ENCODE measurements around the gene TRIP12.
"Not testable (repeated sequence)": the region's sequence is repeated elsewhere in the genome, so short reads cannot be mapped to it uniquely, and the experiment has no call there.

TRIP12 gene

DNA sequence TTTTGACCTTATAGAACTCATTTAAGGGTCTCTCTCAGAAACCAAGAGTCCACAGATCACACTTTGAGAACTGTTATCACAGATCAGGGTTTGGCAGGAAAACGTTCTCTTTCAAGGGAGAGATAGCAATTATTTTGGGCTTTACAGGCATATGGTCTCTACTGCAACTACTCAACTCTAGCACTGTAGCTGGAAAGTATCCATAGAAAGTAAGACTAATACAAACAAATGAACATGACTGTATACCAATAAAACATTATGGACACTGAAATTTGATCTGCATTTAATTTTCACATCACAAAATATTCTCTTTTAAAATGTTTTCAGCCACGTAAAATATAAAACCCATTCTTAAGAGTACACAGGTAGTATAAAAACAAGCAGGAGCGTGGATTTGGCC lies 100.5 kb downstream of the TRIP12 start:
- DNase-seq, result no peak

DNA sequence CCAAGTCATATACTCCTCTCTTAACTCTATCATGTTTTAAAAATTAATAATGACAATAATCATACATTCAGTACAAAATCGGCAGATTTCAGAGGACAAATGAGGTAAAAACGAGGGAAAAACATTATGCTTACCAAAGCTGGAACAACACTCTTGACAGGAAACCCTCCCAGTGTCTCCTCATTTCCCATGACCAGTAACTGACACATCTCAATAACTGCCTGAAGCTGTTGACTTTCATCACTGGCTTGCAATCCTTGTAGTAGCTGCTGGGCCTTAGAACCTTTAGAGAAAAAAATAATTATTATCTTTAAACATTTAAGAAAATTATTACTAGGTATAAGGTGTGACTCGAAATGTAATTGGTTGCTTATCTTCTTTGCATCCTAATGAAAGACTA lies 103.6 kb downstream of the TRIP12 start:
- DNase-seq, result no peak

DNA sequence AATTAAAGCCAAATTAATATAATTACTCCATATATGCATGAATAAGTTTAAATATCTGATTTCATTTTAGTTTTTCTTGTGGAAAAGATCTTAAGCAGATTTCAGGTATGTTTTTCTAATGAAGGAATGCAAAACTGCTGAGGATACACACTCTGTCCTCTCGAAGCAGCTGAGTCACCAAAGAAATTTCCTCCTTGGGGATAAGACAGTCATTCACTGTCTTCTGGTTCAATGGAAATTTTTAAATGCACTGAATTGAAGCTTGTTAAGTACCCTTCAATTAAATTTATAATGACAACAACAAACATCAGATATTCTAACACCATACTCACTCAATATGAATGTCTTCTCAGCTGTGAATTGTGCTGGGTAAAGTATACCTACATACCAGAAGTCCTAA lies 106.0 kb downstream of the TRIP12 start:
- no peak for DNase-seq

DNA sequence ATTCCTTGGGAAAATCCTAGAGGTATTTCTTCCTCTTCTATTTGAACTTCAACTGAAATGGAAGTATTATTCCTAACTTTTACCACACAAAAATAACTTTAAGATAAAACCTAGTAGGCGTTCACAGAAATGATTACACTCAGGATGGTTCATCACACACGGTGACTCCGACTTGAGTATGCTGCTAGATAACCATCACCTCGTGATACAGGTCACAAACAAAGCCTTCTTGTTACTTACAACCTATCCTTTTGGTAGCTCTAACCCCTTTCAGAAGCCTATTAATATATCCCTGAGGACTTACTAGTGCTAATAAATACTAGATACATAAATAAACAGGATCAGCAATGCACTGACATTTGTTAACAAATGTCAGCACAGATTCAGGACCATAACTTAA lies 106.5 kb downstream of the TRIP12 start:
- no peak for DNase-seq

DNA sequence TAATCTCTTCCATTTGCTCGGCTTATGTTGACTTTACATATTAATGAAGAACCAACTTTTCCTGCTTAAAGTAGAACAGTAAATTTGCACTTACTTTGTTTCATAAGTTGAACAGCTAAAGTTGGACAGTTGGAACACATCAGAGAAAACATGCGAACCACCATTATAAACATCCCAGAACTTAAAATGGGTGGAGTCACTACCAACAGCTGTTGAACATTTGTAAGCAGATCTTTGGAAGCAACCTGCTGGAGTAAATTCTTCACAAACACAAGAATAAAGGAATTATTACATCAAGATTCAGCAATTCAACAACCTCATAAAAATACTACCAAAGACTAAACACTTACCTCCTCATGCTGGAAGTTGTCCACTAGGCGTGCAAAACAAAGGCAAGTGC lies 111.0 kb downstream of the TRIP12 start:
- no peak for DNase-seq

DNA sequence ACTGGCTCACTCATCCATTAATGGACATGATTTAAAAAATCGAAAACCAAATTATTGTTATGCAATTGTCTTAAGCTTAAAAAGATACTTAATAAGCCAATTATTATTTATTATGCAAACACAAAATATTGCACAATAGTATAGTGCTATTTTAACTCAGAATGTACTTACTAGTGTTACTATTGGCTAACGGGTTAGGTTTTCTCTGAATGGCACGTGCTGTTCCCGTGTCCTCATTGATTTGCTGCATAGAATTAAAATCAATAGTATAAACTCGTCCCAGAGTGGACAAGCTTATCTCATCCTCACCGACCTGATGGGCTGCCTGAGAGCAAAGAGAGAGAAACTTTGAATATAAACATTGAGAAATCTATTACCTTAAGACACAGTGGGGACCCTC lies 116.2 kb downstream of the TRIP12 start:
- no peak for DNase-seq

DNA sequence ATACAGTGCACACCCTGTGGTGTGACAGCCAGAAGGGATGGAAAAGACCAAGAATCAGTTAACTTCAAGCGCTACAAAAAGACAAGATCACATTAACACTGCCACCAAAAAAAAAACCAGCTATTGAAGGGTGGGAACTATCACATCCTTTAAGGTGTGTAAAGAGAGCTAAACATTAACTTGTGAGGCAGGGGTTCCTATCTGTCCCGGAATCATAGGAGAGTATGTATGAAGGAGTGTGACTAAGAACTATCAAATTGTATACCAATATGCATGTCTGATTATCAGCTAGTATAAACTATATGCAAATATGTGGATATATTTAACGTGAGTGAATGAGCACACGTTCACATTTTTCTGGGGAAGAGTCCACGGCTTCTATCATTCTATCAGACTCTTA lies 119.0 kb downstream of the TRIP12 start:
- DNase-seq, result no peak

DNA sequence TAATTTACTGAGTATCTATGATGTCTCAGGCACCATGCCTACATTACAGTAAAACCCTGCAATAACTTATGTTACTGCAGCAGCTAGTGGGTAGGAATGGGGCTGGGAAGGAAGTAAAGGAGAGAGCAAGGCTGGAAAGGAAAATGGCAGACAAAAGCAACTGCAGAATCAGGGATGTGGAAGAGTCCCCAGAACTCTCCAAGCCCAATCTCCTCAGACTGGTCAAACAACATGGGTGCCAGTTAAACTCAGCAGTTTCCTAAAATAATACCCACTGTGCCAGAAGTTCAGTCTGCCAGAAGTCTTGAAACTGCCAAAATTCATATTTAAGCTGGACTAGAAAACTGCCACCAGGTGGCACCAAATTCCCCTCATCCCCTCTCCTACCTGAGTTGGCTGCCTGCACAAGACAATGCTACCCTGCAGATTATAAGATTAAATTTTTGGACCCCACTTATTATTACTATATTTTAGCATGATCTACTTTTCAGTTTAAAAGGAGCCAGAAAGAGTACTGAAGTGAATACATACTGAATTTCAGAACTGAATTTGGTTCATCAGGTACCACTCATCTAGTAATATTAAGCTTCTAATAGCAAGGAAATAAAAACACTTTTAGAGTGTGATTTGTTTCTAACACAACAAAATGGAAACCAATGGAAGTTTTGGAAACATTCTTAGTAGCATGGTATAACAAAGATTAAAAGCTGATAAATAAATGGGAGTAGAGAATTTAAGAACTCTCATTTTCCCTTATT lies 120.6 kb downstream of the TRIP12 start:
- DNase-seq, result peak; percentile 32

DNA sequence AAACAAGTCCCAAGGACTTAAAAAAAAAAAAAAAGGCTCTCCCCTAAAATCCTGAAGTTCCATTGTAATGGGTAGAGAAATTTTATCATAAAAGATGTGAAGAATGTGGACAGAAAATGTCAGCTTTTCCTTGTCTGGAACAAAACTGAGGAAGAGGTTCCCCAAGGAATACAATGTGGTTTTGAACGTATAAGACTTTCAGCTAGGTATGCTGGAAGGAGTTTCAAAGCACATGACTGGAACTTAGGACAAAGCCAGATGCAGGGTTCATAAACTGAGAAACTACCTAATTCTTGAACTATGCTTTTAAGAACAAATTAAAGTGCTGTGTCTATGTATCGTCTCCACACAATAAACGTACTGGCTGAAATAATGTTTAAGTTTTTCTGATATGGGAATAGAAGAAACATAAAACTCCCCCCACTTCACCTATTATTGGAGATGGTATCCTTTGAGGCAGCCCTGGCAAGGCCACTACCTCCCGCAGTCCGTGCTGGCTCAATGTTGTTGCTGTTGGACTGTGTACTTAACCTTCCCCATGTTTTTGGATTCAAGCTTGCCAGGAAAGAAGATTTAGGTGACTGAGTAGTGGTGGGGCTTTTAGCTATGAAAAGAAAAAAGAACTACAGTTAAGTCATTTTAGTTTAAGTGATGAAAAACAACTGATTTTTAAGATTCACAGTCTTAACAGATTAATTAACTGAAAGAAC lies 123.2 kb downstream of the TRIP12 start:
- no peak for DNase-seq

DNA sequence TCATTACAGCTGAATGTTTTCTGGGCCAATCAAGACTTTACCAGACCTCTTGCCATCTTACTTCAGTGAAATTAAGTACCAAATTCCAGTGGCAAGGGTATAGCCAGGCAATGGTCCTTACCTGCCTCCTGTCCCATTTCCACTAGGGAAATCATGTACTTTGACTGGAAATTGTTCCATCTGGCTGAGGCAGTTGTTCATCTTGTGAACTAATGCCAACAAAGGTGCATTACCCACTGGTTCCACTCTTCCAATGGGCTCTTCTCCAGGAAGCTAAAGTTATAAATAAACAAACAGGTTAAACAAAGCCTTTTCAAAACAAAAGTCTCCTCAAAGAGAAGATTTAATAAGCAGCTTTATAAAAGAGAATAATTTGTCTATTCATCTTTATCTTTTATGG lies 126.8 kb downstream of the TRIP12 start:
- DNase-seq, result no peak

DNA sequence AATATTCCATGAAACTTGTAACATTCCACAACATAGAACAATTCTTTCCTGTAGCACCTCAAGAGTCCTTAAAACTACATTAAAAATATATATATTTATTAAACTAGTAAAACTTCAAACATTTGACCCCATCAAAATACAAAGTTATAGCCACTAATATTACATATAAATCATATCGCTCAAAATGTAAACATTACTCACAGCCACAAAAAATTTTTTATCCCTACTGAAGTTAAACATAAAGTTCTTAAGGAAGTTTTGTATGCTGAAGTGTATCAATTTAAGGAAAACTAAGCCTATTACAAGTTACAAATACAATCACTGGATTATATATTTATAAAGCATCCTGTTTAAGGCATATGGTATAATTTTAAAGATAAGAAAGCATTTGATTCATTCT lies 127.2 kb downstream of the TRIP12 start:
- DNase-seq, result no peak

DNA sequence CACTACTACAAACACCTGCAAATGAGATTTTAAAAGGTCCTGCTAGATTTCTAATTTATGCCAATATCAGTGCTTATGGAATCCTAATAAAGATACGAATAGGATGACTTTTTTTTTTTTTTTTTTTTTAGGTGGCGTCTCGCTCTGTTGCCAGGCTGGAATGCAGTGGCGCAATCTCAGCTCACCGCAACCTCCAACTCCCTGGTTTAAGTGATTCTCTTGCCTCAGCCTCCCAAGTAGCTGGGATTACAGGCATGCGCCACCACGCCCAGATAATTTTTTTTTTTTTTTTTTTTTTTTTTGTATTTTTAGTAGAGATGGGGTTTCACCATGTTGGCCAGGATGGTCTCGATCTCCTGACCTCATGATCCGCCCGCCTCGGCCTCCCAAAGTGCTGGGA lies 135.5 kb downstream of the TRIP12 start:
- not testable (repeated sequence) for DNase-seq

DNA sequence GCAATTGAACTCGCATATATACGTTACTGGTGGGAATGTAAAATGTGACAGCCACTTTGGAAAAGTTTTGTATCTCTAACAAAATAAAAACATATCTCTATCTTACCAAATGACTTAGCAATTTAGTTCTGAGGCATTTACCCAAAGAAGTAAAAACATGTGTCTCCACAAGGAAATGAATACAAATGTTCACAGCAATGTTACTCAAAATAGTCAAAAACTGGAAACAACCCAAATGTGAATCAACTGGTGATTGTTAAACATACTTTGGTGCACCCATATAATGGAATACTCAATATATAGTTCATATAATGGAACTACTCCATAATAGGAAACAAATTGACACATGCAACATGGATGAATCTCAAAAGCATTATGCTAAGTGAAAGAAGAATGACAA lies 137.0 kb downstream of the TRIP12 start:
- DNase-seq, result no peak

DNA sequence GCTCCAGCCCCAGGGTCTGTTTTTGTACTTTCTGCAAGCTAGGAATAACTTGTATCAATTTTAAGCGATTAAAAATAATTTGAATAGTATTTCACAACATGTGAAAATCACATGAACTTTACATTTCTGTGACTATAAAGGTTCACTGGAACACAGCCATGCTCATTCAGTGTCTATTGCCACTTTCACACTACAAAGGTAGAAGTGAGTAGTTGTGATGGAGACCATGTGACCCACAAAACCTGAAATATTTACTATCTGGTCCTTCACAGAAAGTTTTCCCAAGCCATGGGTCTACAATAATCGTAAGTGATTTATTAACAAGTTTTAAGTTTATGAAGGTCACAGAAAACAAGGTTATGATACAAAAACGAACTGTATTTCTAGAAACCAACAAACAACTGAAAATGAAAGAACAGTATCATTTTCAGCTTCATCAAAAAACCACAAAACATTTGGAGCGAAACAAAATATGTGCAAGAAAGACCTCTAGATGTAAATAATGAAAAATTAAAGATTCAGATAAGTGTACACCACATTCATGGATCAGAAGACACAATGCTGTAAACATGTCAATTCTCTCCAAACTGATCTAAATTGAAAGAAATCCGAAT lies 138.6 kb downstream of the TRIP12 start:
- no peak for DNase-seq

DNA sequence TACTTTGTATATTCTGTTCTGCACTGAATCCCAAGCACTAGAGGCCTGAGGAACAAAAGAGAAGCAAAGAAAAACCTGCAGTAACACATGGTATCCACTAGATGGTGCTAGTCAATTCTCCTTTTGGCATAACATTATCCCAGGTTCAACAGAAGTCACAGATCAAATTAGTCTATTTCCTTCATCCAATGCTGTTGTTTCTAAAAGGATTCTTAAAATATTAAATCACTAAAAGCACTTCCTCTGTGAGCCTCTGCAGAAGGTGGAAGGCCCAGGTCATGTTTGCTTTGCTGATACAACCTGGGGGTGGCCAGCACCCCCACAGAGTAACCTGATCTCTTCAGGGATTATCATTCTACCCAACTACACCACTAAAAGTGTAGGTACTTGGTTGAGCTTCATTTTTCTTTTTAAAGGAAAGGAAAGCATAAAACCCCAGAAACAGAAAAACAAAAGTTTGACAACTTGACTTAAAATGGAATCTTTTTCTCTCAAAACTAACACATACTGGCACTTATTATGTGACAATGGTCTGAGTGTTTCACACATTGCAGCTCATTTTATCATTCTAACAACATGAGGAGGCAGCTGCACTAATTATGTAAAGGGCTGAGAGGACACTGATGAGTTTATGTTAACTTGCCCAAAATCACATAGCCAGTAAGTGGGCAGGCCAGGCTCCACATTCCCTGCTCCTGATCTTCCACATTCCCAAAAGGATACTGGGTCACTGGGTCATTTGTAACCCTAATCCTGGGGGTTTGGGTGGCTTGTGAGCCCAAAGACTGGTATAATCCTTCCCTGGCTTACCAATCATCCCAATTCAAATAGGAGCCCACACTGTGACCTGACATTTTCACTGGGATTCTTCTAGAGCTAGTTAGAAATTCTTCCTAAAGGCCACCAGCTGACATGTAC lies 140.7 kb downstream of the TRIP12 start:
- DNase-seq, result peak; percentile 40

DNA sequence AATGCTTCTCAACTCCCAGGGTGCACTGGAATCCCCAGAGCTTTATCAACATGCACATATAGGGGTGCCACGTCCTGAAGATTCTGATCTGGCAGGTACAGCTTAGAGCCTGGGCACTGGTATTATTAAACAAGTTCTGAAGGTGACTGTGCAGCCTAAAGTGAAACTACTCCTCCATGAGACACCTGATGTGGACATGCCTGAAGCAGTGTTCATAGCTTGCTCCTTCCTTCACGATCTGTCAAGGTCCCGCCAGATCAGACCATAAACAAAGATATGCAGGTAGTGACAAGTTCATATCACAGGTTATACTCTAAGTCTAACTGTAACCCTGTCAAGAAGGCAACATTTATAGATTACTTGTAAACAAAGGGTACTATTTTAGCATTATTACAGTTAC lies 142.2 kb downstream of the TRIP12 start:
- no peak for DNase-seq

DNA sequence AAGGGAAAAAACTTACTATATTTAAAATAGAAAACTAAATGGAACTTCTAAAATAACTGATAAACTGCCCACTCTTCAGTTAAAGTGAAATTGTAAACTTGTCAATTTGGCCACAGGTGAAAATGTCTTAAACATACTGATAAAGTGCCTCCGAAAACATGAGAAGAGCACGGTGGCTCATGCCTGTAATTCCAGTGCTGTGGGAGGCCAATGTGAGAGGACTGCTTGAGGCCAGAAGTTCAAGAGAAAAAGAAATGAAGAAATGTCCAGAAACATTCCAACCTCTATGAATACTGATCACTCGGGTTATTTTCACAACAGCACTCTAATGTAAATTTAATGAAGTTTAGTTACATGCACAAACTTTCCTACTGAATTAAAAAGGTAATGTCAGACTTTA lies 144.1 kb downstream of the TRIP12 start:
- DNase-seq, result no peak

DNA sequence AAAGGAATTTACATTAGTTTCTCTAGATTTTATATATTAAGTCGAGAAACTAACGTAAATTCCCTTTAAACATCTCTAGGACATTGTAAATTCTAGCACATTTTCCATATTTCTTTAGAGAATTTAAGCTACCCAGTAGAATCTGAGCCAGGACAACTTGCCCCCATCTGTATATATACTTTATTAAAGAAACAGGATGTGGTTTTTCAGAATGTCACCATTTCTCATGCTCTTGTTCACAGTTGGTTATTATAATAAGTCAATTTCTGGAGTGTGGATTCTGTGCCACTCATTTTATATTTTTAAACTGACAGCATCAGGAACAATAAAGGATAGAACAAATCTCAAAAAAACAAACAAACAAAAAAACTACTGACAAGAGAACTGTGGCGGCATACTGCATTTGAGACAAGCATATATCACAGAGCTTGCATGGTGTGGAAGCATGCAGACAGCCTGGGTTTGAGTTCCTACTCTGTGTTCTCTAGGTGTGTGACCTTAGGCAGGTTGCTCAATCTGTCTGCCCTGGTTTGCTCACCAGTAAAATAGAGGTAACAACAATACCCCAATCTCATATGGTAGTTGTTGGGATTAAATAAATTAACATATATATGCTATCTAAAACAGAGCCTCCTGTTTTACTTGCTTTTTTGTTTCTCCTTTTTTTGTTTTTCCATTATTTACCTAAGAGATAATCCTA lies 146.0 kb downstream of the TRIP12 start:
- no peak for DNase-seq

DNA sequence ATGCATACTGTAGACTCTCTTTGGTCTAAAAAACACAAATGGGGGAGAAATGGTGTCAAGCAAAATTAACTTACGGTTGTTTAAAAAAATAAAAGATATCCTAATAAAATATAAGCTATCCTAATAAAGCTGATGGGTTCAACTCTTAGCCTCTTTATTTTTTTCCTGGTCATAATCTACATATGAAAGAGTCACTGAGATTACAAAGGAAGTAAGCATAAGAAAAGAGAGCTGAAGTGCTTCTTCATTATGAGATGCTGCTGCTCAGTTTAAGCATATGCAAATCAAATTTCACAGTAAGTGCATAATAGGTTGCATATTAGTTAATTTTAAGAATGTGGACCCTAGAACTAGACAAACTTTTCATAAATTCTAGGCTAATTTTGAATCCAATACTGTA lies 147.6 kb downstream of the TRIP12 start:
- DNase-seq, result no peak

DNA sequence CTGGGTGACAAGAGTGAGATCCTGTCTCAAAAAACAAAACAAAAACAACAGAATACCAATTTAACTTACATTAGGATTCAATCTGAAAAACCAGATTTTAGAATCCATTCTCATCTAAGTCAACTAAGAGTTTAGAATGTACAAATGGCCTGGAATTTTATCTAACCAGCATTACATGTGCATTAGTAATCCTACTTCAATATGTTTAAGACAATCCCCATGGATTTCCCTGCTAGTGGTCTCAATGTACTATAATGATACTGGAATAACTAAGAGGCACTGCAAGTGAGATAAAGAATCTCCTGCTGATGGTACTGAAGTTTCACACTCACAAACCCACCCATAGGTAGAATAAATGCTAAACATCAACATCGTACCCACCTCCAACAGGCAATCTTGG lies 153.6 kb downstream of the TRIP12 start:
- DNase-seq, result no peak

DNA sequence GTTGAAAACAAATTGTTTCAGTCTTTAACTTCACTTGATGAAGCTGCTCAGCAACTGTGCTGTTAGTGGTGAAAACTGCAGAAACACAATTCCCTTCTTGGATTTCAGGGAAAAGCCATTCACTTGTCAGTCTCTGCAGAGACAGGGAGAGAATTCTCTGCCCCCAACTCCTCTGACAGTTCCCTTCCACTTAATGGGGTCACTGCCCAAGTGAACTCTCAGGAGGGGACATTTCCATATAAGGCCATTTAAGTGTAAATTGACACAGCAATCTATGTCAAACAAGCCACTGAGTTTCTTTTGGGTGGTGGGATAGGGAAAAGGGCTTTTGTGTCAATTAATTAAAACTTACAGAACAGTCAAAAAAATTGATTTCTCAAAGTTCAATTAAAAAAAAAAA lies 156.1 kb downstream of the TRIP12 start:
- no peak for DNase-seq

DNA sequence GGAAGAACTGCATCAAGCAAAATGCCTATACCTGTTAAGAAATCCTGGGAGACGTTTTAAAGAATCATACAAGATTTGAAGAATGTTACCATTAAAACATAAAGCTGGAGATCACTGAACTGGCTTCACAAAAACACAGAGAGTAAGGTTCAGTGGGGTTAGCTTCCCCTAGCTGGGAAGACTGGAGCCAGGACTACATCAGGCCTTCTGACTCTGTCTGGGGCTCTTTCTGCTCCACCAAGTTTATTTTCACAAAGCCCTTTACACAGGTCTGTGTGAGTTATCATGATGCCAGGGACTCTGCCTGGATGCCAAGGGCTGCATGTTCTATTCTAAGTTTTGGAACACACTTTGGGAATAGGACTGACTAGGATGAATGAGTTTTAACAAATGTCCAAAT lies 160.1 kb downstream of the TRIP12 start:
- DNase-seq, result no peak

DNA sequence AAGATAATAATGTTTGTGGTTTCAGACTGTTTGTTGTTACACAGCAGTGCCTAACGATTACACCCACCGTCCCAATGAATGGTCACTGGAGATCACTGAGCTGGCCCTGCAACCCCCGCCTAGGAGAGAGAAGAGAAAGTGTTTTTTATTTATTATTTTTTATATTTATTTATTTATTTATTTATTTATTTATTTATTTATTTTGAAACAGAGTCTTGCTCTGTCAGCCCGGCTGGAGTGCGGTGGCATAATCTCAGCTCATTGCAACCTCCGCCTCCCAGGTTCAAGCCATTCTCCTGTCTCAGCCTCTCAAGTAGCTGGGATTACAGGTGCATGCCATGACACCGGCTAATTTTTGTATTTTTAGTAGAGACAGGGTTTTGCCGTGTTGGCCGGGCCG lies 164.3 kb downstream of the TRIP12 start:
- DNase-seq, result not testable (repeated sequence)
